Neuronal stem cell (in vitro differentiated cells): Measurements from ENCODE around the gene CFD. TPM values are rescaled to one million over a fixed set of nuclear protein-coding genes. Genes with fewer than 3 reads are reported as not detected.

Experiments
- DNase-seq: peaks from one replicate; pipeline ENCODE4 v3.0.0-alpha.2; 2013; ENCODE audit warnings: low spot score
- H2AFZ ChIP-seq: one replicate; pipeline ENCODE4 v1.6.1; 2013; ENCODE audit warnings: mild to moderate bottlenecking, low read length, inconsistent platforms
- H2AK5ac ChIP-seq: 2 replicates; pipeline ENCODE4 v1.6.1; 2013; ENCODE audit warnings: low read depth, mild to moderate bottlenecking, inconsistent platforms, low read length, moderate library complexity, mixed read lengths
- H2BK120ac ChIP-seq: 2 replicates; pipeline ENCODE4 v1.6.1; 2013; ENCODE audit warnings: low read depth, mild to moderate bottlenecking, inconsistent platforms, low read length, moderate library complexity, mixed read lengths
- H2BK12ac ChIP-seq: one replicate; pipeline ENCODE4 v1.6.1; 2013; ENCODE audit warnings: low read length, inconsistent platforms
- H2BK15ac ChIP-seq: 2 replicates; pipeline ENCODE4 v1.6.1; 2013; ENCODE audit warnings: mild to moderate bottlenecking, low read length, inconsistent platforms, mixed read lengths
- H2BK5ac ChIP-seq: one replicate; pipeline ENCODE4 v1.6.1; 2013; ENCODE audit warnings: inconsistent platforms, mild to moderate bottlenecking, low read length, moderate library complexity
- H3K14ac ChIP-seq: one replicate; pipeline ENCODE4 v1.6.1; 2013; ENCODE audit warnings: low read length, inconsistent platforms
- H3K18ac ChIP-seq: 2 replicates; pipeline ENCODE4 v1.6.1; 2013; ENCODE audit warnings: low read length, inconsistent platforms
- H3K23ac ChIP-seq: 2 replicates; pipeline ENCODE4 v1.6.1; 2013; ENCODE audit warnings: low read depth, mild to moderate bottlenecking, mixed read lengths, low read length, inconsistent platforms; ENCODE audit not compliant: poor library complexity
- H3K27ac ChIP-seq: replicated peaks from 3 replicates; pipeline ENCODE4 v1.5.1; 2013; ENCODE audit warnings: low read length, inconsistent platforms
- H3K27me3 ChIP-seq, 3 experiments: 2 replicates each; pipeline ENCODE4 v1.6.1; 2013; ENCODE audit warnings: low read length in 3 of 3, mild to moderate bottlenecking in 2 of 3, inconsistent platforms in 1 of 3, low read depth in 1 of 3, mixed read lengths in 1 of 3, moderate library complexity in 1 of 3; ENCODE audit not compliant: control insufficient read depth in 3 of 3, insufficient read depth in 3 of 3
- H3K36me3 ChIP-seq, 2 donors: replicated peaks in 1 of 2; 2 replicates each; pipeline ENCODE4 v1.6.1; 2013; ENCODE audit warnings: low read length in 2 of 2; ENCODE audit not compliant: control insufficient read depth in 2 of 2, insufficient read depth in 2 of 2
- H3K4ac ChIP-seq: 2 replicates; pipeline ENCODE4 v1.6.1; 2013; ENCODE audit warnings: inconsistent platforms, mild to moderate bottlenecking, low read length, moderate library complexity
- H3K4me1 ChIP-seq, 2 donors: 1 replicate in 1 of 2; 2 replicates in 1 of 2; pipeline ENCODE4 v1.6.1; 2013; ENCODE audit warnings: low read length in 2 of 2, low read depth in 1 of 2; ENCODE audit not compliant: control insufficient read depth in 2 of 2, insufficient read depth in 1 of 2
- H3K4me2 ChIP-seq: one replicate; pipeline ENCODE4 v1.6.1; 2013; ENCODE audit warnings: mild to moderate bottlenecking, low read length, inconsistent platforms; ENCODE audit not compliant: insufficient read depth, poor library complexity, severe bottlenecking
- H3K4me3 ChIP-seq, 2 donors: 2 replicates each; pipeline ENCODE4 v1.5.1; 2013; ENCODE audit warnings: low read length in 2 of 2, mild to moderate bottlenecking in 2 of 2, inconsistent platforms in 1 of 2, moderate library complexity in 1 of 2
- H3K79me1 ChIP-seq: one replicate; pipeline ENCODE4 v1.6.1; 2013; ENCODE audit warnings: low read depth, mild to moderate bottlenecking, inconsistent platforms, low read length, moderate library complexity
- H3K9ac ChIP-seq: one replicate; pipeline ENCODE4 v1.6.1; 2013; ENCODE audit warnings: mild to moderate bottlenecking, low read depth, low read length, inconsistent platforms; ENCODE audit not compliant: poor library complexity
- H3K9me3 ChIP-seq, 2 donors: replicated peaks in 1 of 2; 2 replicates each; pipeline versions ENCODE3 to v1.6.1; 2013; ENCODE audit warnings: low read length in 2 of 2, mild to moderate bottlenecking in 2 of 2, inconsistent platforms in 1 of 2, low read depth in 1 of 2, mixed read lengths in 1 of 2, moderate library complexity in 1 of 2; ENCODE audit not compliant: control insufficient read depth in 2 of 2, insufficient read depth in 1 of 2
- H4K8ac ChIP-seq: one replicate; pipeline ENCODE4 v1.6.1; 2013; ENCODE audit warnings: low read depth, mild to moderate bottlenecking, inconsistent platforms, low read length, moderate library complexity
- H4K91ac ChIP-seq: one replicate; pipeline ENCODE4 v1.6.1; 2013; ENCODE audit warnings: low read length, low read depth, mild to moderate bottlenecking, inconsistent platforms; ENCODE audit not compliant: poor library complexity
- WGBS, 2 donors: extraction: QIAGEN DNeasy Blood & Tissue Kit; methylation state at CpG; one replicate each; pipeline ENCODE4 v1.1.7; 2013; ENCODE audit warnings: missing lambda C conversion rate in 2 of 2, mixed read lengths in 1 of 2; ENCODE audit not compliant: insufficient read length in 2 of 2, insufficient replicate concordance in 1 of 2; ENCODE audit errors: extremely low coverage in 2 of 2; 5-methylcytosine and 5-hydroxymethylcytosine counted together
- polyA plus RNA-seq, 2 experiments: library from polyadenylated mRNA; stranded (reverse); fragments of 200-250 nt; gene quantifications; one replicate each; pipeline ENCODE4 v1.2.3, GENCODE V29; 2013

CFD gene
- 0.18 TPM for polyA plus RNA-seq (2013, experiment 1 of 2)
- polyA plus RNA-seq (2013, experiment 2 of 2) = 0.14 TPM

DNA sequence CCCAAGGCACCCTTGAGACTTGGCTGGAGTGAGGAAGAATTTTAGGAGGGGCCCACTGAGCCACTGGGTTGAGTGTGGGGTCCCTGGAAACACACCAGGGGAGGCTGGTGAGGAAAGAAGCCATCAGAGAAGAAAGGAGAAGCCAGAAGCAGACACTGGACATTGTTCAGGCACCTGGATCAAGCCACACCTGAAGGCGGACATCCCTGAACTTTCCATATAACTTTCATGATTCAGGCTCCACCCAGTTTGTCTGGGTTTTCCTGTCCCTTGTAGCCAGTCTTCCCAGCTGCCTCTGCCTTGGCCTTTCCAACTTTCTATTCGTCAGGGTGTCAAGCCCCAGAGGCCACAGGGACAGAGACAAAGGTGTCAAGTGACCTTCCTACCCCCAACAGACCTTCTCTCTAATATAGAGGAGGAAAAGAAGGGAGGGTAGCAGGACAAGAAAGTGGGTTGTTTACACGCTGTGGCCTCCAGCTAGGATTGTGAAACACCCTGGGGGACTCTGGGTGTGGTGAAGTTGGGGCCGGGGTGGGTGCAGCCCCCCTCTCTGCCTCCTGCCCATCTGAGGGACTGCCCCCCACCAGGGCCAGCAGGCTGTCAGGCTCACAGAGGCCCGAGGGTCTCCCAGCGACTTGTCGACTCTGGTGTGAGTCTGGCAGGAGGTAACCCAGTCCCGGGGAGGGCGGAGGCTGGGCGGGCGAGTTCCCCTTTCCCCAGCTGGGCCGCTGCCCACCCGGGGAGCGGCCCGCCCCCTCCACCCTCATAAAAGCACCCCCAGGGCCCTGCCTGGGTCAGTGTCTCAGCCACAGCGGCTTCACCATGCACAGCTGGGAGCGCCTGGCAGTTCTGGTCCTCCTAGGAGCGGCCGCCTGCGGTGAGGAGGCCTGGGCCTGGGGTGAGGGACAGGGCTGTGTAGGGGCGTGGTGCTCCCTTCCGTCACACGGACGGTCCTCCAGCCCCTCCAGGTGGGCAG, at the start of gene CFD:
Gene CFD (plus strand): TSS at position 797 of the 976 bp plus-strand sequence. CDS start 26 bp downstream, at position 823.
- Histone ChIP-seq H2AK5ac (peak within 1 kb of the TSS; percentile 88), H2BK15ac (peak within 1 kb of the TSS; percentile 98), H3K36me3 (no peaks in the 10 kb centered on the region), H2AFZ (peak within 1 kb of the TSS; percentile 92), H2BK12ac (peak within 1 kb of the TSS; percentile 84), H3K9ac (peak within 1 kb of the TSS; percentile 60), H3K14ac (no peak within 1 kb of the TSS), H3K4me3 (peak within 1 kb of the TSS; percentile 33 to 75), H3K9me3 (peaks cover 0 to 9% of the 10 kb centered on the region in 2 donors), H3K23ac (peak within 1 kb of the TSS; percentile 93), H2BK5ac (peak within 1 kb of the TSS; percentile 39), H3K79me1 (peaks cover 4% of the 10 kb centered on the region), H3K18ac (peak within 1 kb of the TSS; percentile 87), H3K4me2 (peak within 1 kb of the TSS; percentile 73), H3K27me3 (peaks cover 18 to 43% (median 19%) of the 10 kb centered on the region in 3 experiments), H4K91ac (no peak within 1 kb of the TSS), H3K4me1 (peaks cover 2 to 3% of the 10 kb centered on the region in 2 donors), H2BK120ac (no peak within 1 kb of the TSS), H3K4ac (no peak within 1 kb of the TSS), H3K27ac (no peak within 1 kb of the TSS), H4K8ac (no peak within 1 kb of the TSS)
- WGBS, 2 donors = no CpG with 5 or more reads among the region's 24 CpGs
- no peak for DNase-seq

DNA sequence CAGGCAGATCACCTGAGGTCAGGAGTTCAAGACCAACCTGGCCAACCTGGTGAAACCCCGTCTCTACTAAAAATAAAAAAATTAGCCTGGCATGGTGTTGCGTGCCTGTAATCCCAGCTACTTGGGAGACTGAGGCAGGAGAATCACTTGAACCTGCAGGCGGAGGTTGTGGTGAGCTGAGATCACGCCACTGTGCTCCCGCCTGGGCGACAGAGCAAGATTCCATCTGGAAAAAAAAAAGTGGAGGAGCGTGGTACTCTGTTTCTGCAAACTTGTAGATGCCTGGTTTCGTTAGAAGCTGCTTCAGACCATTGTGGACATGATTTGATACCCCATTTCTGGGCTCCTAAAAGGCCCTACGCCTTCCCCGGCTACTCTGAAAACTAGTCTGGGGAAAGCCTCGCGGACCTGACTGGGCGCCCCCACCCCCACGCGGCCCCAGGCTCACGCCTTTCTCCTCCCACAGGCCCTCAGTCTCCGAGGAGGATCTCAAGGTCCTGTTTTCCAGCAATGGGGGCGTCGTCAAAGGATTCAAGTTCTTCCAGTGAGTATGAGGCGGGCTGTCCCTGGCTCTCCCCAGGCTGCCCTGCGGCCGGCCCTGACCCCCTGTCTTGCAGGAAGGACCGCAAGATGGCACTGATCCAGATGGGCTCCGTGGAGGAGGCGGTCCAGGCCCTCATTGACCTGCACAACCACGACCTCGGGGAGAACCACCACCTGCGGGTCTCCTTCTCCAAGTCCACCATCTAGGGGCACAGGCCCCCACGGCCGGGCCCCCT, 49.2 kb upstream of the CFD start:
- Histone ChIP-seq H3K4ac (no peak overlapping the region), H2BK120ac (no peak overlapping the region), H2BK5ac (peak overlapping the region; percentile 66), H3K23ac (peak overlapping the region; percentile 12), H3K4me2 (no peak overlapping the region), H2AFZ (no peak overlapping the region), H3K27me3 (no peaks in the 10 kb centered on the region), H3K79me1 (peaks cover 41% of the 10 kb centered on the region), H2AK5ac (no peak overlapping the region), H3K9ac (no peak overlapping the region), H3K27ac (no peak overlapping the region), H4K8ac (no peak overlapping the region), H2BK12ac (no peak overlapping the region), H4K91ac (no peak overlapping the region), H3K4me3 (no peak overlapping the region), H3K4me1 (no peaks in the 10 kb centered on the region), H3K18ac (no peak overlapping the region), H3K36me3 (peaks cover 75 to 85% of the 10 kb centered on the region in 2 donors), H2BK15ac (no peak overlapping the region), H3K9me3 (peaks cover 0 to 3% of the 10 kb centered on the region in 2 donors), H3K14ac (peak overlapping the region; percentile 38)
- no peak for DNase-seq
- no CpG with 5 or more reads among the region's 30 CpGs for WGBS, 2 donors

DNA sequence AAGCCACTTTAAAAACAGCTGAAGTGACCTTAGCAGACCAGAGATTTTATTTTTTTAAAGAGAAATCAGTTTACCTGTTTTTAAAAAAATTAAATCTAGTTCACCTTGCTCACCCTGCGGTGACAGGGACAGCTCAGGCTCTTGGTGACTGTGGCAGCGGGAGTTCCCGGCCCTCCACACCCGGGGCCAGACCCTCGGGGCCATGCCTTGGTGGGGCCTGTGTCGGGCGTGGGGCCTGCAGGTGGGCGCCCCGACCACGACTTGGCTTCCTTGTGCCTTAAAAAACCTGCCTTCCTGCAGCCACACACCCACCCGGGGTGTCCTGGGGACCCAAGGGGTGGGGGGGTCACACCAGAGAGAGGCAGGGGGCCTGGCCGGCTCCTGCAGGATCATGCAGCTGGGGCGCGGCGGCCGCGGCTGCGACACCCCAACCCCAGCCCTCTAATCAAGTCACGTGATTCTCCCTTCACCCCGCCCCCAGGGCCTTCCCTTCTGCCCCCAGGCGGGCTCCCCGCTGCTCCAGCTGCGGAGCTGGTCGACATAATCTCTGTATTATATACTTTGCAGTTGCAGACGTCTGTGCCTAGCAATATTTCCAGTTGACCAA, 48.5 kb upstream of the CFD start:
- peaks cover 71 to 85% of the 10 kb centered on the region in 2 donors for H3K36me3 ChIP-seq

More for the DNA sequence above, 48.5 kb upstream of the CFD start:
- DNase-seq = no peak
- peaks cover 35% of the 10 kb centered on the region for H3K79me1 ChIP-seq
- no peak overlapping the region for H2BK120ac ChIP-seq
- H4K91ac ChIP-seq = no peak overlapping the region
- H2AFZ ChIP-seq = no peak overlapping the region
- H2BK5ac ChIP-seq = peak overlapping the region; percentile 66
- no peaks in the 10 kb centered on the region for H3K4me1 ChIP-seq
- peaks cover 0 to 3% of the 10 kb centered on the region in 2 donors for H3K9me3 ChIP-seq
- no peak overlapping the region for H2BK12ac ChIP-seq
- no peak overlapping the region for H3K9ac ChIP-seq
- no peak overlapping the region for H4K8ac ChIP-seq
- no CpG with 5 or more reads among the region's 25 CpGs for WGBS, 2 donors
- H3K27ac ChIP-seq = no peak overlapping the region
- no peak overlapping the region for H3K4me3 ChIP-seq
- no peak overlapping the region for H2BK15ac ChIP-seq
- H3K4me2 ChIP-seq = no peak overlapping the region
- no peak overlapping the region for H3K14ac ChIP-seq
- H3K4ac ChIP-seq = no peak overlapping the region
- H2AK5ac ChIP-seq = no peak overlapping the region
- no peak overlapping the region for H3K18ac ChIP-seq
- peak overlapping the region; percentile 65 for H3K23ac ChIP-seq
- no peaks in the 10 kb centered on the region for H3K27me3 ChIP-seq
